GM18868 (cell line): ENCODE measurements around the gene FAM81A.
A peak's percentile ranks its signal among the peaks of the same experiment; 100 is the strongest.

Experiments
- ATAC-seq: cut with Tn5 transposase; IDR thresholded peaks from one replicate; pipeline ENCODE4 v1.9.1; 2021; ENCODE audit warnings: mild to moderate bottlenecking, moderate library complexity; ENCODE audit not compliant: unreplicated experiment

FAM81A gene

DNA sequence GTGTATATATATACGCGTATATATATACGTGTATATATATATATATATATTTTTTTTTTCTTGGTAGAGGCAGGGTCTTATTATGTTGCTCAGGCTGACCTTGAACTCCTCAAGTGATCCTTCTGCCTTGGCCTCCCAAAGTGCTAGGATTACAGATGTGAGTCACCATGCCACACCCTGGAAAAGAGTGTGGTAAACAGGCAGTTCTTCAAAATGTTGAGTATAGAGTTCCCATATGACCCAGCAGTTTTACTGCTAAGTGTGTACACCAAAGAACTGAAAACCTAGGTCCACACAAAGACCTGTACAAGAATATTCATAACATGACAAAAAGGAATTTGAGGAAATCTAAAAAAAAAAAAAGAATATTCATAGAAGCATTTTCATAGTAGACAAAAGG lies 101.8 kb downstream of the FAM81A start:
- ATAC-seq = no peak

- no peak for ATAC-seq
Observed at GRCh38 chr15:59540654-59541053, 102.7 kb downstream of the FAM81A start.

- ATAC-seq = no peak
Observed at GRCh38 chr15:59541750-59542149, 103.8 kb downstream of the FAM81A start.

DNA sequence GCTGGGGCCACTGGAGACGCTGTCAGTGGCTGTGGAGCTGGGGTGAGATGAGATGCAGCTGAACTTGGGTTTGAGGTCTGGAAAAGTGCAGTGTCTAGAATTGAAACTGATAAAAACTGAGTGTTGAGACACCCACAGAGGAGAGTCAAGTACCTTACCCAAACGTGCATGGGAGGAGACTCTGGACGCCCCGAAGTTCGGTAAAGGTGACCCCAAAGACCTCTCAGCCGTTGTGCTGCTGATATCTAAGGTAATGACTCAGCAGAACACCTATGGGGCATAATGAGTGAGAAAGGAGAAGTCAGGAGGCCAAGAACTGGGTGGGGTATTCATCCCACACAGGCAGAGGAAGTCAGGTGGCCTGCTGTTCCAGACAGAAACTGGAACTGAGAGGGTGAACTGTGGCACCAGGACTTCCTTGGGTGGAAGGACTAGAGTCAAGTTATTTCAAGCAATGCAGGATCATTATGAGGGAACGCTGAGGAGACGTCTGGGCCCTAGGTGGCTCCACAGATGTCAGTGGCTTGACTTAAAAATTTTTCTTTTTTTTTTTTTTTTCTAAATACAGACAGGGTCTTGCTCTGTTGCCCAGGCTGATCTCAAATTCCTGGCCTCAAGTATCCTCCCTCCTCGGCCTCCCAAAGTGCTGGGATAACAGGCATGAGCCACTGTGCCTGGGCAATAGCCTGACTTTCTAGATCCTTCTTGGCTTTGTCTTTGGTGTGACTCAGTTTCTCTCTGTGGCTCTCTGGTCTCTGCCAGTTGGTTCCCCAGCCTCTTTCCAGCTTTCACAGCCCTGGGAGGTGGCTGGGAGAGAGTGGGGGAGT lies 105.9 kb downstream of the FAM81A start:
- peak; percentile 87 for ATAC-seq

- no peak for ATAC-seq
Observed at GRCh38 chr15:59545573-59545972, 107.6 kb downstream of the FAM81A start.

DNA sequence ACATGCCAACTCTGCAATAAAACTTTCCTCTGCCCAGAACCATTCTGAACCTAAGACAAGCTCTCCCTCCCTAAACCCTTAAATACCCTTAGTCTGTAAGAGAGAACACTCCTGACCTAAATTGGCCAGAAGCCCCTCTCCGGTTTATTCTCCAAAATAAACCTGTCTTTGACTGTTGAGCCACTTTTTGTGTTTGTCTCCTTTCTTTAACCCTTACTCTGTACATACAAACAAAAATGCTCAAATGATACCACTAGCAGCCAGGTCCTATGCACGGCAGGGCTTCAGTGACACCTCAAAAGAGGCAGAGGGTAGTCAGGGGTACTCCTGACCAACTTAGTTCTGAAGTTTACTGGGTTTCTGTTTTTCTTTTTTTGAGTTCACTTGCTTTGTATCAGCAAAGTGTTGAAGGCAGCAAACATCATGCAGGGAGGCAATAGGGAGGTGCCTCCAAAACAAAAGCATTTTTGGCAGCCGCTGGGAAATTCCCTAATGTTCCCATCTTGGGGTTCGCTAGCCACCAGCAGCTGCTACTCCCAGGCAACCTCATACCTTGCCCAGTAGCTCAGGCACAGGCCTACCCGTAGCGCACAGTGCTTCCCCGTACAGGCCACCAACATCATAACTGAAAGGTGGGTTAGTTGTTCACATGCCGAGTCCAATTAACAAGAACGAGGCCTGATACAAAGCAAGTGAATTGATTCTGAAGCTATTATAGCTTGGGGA lies 110.7 kb downstream of the FAM81A start:
- no peak for ATAC-seq

DNA sequence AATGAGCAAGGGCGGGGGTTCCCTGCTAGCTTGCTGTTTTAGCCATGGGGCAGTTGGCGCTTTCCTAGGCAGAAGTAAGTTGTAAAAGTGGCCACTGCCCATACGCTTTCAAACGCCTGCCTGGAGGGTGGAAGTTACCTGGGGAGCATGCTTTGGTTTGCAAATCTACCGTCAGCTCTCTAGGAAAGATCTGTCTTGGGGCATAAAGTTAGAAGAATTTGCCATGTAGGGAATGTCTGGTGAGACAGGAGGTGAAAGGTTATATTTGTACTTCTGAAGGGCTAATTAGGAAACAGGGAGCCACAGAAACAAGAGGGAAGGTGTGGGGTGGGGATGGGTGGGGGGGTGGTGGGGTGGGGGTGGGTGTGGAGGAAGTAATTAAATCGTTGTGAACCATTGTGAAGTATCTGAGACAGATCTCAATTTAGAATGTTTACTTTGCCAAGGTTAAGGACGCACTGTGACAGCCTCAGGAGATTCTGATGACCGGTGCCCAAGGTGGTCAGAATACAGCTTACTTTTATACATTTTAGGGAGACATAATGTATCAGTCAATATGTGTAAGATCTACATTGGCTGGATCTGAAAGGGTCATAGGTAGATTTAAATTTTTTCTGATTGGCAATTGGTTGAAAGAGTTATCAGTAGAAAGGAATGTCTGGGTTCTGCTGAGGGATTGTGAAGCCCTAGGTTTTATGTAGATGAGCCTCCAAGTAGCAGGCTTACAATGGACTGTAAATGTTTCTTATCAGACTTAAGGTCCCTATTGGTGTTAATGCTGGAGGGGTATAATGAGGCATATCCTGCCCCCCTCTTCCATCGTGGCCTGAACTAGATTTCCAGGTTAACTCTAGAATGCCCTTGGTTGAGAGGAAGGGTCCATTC lies 111.6 kb downstream of the FAM81A start:
- no peak for ATAC-seq

DNA sequence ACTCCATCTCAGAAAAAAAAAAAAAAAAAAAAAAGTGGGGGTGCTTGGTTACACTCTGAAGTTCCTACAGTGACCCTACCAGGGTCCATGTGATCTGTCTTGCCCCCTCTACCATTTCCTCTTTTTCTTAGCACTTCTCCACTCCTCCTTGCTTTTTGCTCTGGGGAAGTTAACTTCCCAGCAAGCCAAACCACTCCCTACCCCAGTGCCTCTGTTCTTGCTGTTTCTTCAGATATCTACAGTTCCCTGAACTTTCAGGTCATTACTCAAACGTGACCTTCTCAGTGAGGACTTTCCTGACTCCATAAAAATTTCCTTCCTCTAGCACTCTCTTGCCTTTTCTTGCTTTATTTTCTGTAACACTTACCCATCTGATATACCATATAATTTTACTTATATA lies 112.5 kb downstream of the FAM81A start:
- ATAC-seq = no peak

DNA sequence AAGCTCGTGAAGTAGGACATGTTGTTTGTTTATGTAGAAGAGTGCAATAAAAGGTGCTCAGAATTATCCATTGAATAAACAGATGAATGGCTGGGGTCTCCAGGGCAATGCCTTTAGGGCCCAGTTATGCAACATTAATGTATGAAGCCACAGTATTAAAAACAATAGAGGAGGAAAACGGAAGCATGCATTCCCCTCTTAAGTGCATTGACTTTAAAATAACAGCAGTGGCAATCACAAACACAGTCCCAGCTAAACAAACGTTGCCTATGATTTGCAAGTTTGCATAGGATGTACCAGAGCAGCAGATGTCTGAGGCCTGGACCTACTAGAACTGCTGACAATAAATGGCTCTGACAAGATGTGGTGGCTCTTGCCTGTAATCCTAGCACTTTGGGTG lies 113.0 kb downstream of the FAM81A start:
- ATAC-seq = no peak

DNA sequence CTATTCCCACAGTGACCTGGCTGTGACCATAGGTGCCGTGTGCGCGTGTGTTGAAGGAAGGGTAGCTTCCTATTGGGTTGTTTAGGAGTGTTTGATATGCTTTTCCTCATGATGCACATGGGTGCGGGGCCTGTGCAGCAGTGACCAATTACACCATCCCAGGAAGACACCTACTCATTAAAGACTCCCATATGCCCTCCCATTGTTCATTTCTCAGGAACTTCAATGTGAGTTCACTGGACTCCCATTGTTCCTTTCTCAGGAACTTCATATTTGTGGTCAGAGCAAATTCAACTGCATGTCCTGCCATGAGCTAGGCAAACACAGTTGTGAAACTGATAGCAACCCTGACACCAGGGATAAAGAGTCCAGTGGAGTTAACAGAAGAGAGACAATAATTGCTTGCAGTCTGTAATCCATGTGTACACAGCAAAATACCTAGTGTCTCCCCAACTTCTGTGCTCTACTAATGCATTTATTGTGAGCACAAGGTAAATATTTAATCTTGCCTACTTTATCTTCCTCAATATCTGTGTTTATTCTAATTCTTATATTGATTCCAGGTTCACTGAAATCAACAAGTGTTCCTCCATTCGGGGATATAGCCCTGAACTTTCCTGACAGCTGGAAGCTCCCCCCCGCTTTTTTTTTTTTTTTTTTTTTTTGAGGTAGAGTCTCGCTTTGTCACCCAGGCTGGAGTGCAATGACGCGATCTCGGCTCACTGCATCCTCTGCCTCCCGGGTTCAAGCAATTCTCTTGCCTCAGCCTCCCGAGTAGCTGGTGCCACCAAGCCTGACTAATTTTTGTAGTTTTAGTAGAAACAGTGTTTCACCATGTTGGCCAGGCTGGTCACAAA lies 116.1 kb downstream of the FAM81A start:
- no peak for ATAC-seq

- ATAC-seq = no peak
Observed at GRCh38 chr15:59555696-59556095, 117.7 kb downstream of the FAM81A start.

DNA sequence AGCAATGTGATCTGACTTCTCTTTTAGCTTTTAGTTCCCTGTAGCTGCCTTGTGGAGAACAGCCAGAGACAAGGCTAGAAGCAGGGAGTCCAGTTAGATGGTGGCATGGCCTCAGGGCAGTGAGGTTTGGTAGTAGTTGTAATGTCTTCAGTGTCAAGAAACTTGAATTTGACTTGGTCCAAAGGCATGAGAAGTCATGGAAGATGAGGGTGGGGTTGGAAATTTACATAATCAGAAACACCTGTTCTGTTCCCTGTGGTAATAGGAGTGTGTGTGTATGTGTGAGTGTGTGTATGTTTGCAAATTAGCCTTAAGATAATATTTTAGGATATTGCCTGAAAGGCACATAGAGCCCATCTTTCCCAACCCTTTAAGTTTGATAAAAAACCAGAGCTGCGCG lies 118.4 kb downstream of the FAM81A start:
- no peak for ATAC-seq

- no peak for ATAC-seq
Observed at GRCh38 chr15:59557581-59557980, 119.6 kb downstream of the FAM81A start.

- no peak for ATAC-seq
Observed at GRCh38 chr15:59558851-59559250, 120.9 kb downstream of the FAM81A start.

GRCh38 chr15:59561547-59561946 lies 123.6 kb downstream of the FAM81A start:
- no peak for ATAC-seq

- no peak for ATAC-seq
Observed at GRCh38 chr15:59562448-59563186, 124.6 kb downstream of the FAM81A start.

DNA sequence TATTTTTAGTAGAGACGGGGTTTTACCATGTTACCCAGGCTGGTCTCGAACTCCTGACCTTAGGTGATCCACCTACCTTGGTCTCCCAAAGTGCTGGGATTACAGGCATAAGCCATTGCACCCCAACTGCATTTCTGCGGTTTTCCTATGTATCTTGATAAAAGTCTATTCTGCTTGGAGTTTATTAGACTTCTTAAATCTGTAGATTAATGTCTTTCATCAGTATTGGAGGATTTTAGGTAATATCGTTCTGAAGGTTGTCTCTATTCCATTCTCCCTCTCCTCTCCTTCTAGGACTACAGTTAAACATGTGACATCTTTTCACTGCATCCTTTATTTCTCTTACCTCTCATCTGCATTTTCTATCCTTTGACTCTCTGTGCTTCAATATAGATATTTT lies 127.3 kb downstream of the FAM81A start:
- ATAC-seq = no peak

GRCh38 chr15:59567324-59567723 lies 129.3 kb downstream of the FAM81A start:
- no peak for ATAC-seq

GRCh38 chr15:59569477-59569876 lies 131.5 kb downstream of the FAM81A start:
- ATAC-seq = no peak

DNA sequence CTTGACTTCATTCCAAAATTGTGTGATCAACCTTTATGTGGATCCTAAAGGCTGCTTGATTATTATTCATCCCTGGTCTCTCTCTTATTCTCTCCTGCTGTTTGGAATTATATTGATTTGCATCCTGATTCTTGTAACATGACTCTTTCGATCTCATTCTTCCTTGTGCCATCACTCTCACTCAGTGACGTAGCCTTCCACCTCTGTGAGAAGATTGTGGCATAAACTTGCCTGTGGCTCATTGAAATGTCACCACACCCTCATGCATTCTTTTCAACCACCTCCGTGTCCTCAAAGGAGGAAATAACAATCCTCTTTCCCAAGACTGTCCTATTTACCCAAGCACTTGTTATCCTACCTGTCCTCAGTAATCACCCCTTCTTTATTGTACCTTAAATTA lies 132.3 kb downstream of the FAM81A start:
- ATAC-seq = no peak
